Esophagus muscularis mucosa (tissue), 4 donors: ENCODE results near the gene MAST4. TPM values are rescaled to one million over a fixed set of nuclear protein-coding genes. Genes with fewer than 3 reads are reported as not detected.

Experiments used
- DNase-seq: peaks from one replicate; pipeline ENCODE4 v3.0.0-alpha.2; 2017; ENCODE audit errors: extremely low spot score
- H3K27ac ChIP-seq, 4 donors: fragments of 200-600 bp; sonication (generic); replicated peaks in 1 of 4; 1 replicate in 3 of 4; 2 replicates in 1 of 4; pipeline ENCODE4 v1.5.1; 2016 to 2019; ENCODE audit warnings: mild to moderate bottlenecking in 1 of 4
- H3K27me3 ChIP-seq, 4 donors: fragments of 200-600 bp; sonication (generic); one replicate each; pipeline versions ENCODE4 v1.5.1 to v1.6.0; 2016 to 2019
- H3K36me3 ChIP-seq, 4 donors: fragments of 200-600 bp; sonication (generic); one replicate each; pipeline ENCODE4 v1.5.1; 2016 to 2019
- H3K4me1 ChIP-seq, 4 donors: fragments of 200-600 bp; sonication (generic); one replicate each; pipeline ENCODE4 v1.5.1; 2016 to 2019
- H3K4me3 ChIP-seq, 4 donors: fragments of 200-600 bp; sonication (generic); 1 replicate in 2 of 4; 2 replicates in 2 of 4; pipeline ENCODE4 v1.5.1; 2016 to 2019; ENCODE audit warnings: mild to moderate bottlenecking in 4 of 4, moderate library complexity in 1 of 4
- H3K9me3 ChIP-seq, 4 donors: fragments of 200-600 bp; sonication (generic); 1 replicate in 3 of 4; 2 replicates in 1 of 4; pipeline ENCODE4 v1.5.1; 2016 to 2019
- EP300 ChIP-seq: sonication (generic); formaldehyde crosslinking; IDR thresholded peaks from one replicate; pipeline ENCODE4 v1.6.1; 2017; ENCODE audit warnings: antibody characterized with exemption
- POLR2A ChIP-seq: fragments of 450-650 bp; IDR thresholded peaks from one replicate; pipeline ENCODE4 v1.6.1; 2017; ENCODE audit warnings: antibody characterized with exemption, moderate library complexity, mild to moderate bottlenecking, low read depth
- POLR2AphosphoS5 ChIP-seq, 2 donors: sonication (generic); formaldehyde crosslinking; IDR thresholded peaks; one replicate each; pipeline ENCODE4 v1.6.1; 2017; ENCODE audit warnings: antibody characterized with exemption in 2 of 2
- WGBS: methylation state at CpG from one replicate; pipeline ENCODE4 v1.1.5; 2018; 5-methylcytosine and 5-hydroxymethylcytosine counted together
- intact Hi-C: fragments of 100-400 bp; cut with DNase I; formaldehyde crosslinking; loops from one replicate; pipeline ENCODE4 v1.15.1; 2023
- total RNA-seq, 4 donors: library from RNA; depleted of rRNA; stranded (reverse); fragments of >200 nt; gene quantifications; one replicate each; pipeline versions ENCODE4 v1.1.0 to v1.2.1, GENCODE V29; 2016
- TF ChIP-seq, protein P1 (sequence below), 3 experiments: fragments of 200-600 bp in 2 of 3; fragments of 450-650 bp in 1 of 3; sonication (generic) in 2 of 3; IDR thresholded peaks; one replicate each; pipeline ENCODE4 v1.5.1; 2017 to 2019; ENCODE audit warnings: antibody characterized with exemption in 3 of 3, mild to moderate bottlenecking in 2 of 3, moderate library complexity in 1 of 3

Gene MAST4
- total RNA-seq, 4 donors from 2014 or later = 26.2 to 39.7 (median 35.8) TPM

- Histone ChIP-seq H3K9me3 (no peaks in the 10 kb centered on the region), H3K4me3 (no peak overlapping the region), H3K36me3 (no peaks in the 10 kb centered on the region), H3K27me3 (no peaks in the 10 kb centered on the region), H3K27ac (no peak overlapping the region), H3K4me1 (no peaks in the 10 kb centered on the region)
- WGBS = 61% methylated on average over 3 of the region's 3 CpGs
- TF ChIP-seq POLR2AphosphoS5 (IDR thresholded peaks at IDR 0.05) (no peak), POLR2A (no peak), EP300 (no peak)
- TF ChIP-seq, protein P1, sequence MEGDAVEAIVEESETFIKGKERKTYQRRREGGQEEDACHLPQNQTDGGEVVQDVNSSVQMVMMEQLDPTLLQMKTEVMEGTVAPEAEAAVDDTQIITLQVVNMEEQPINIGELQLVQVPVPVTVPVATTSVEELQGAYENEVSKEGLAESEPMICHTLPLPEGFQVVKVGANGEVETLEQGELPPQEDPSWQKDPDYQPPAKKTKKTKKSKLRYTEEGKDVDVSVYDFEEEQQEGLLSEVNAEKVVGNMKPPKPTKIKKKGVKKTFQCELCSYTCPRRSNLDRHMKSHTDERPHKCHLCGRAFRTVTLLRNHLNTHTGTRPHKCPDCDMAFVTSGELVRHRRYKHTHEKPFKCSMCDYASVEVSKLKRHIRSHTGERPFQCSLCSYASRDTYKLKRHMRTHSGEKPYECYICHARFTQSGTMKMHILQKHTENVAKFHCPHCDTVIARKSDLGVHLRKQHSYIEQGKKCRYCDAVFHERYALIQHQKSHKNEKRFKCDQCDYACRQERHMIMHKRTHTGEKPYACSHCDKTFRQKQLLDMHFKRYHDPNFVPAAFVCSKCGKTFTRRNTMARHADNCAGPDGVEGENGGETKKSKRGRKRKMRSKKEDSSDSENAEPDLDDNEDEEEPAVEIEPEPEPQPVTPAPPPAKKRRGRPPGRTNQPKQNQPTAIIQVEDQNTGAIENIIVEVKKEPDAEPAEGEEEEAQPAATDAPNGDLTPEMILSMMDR (IDR thresholded peaks at IDR 0.05) = no peak
- intact Hi-C loops = no loop called here
- DNase-seq = no peak
Measured at GRCh38 chr5:66904189-66904588, 308.0 kb downstream of the MAST4 start.

- Histone ChIP-seq H3K27me3 (no peaks in the 10 kb centered on the region), H3K36me3 (no peaks in the 10 kb centered on the region), H3K27ac (no peak overlapping the region), H3K4me3 (no peak overlapping the region), H3K9me3 (no peaks in the 10 kb centered on the region), H3K4me1 (no peaks in the 10 kb centered on the region)
- 90% methylated on average over 3 of the region's 3 CpGs for WGBS
- intact Hi-C loops = no loop called here
- no peak for TF ChIP-seq EP300
- no peak for TF ChIP-seq POLR2A
- no peak for TF ChIP-seq POLR2AphosphoS5 (IDR thresholded peaks at IDR 0.05)
- TF ChIP-seq, protein P1 (IDR thresholded peaks at IDR 0.05) = no peak
- DNase-seq = no peak
Measured at GRCh38 chr5:66906021-66906420, 309.8 kb downstream of the MAST4 start.

- Histone ChIP-seq H3K27me3 (no peaks in the 10 kb centered on the region), H3K9me3 (no peaks in the 10 kb centered on the region), H3K36me3 (no peaks in the 10 kb centered on the region), H3K4me3 (no peak overlapping the region), H3K4me1 (no peaks in the 10 kb centered on the region), H3K27ac (no peak overlapping the region)
- WGBS = 89% methylated on average over 1 of the region's 1 CpG
- intact Hi-C loops = no loop called here
- DNase-seq = no peak
- TF ChIP-seq, protein P1 (IDR thresholded peaks at IDR 0.05) = no peak
- TF ChIP-seq EP300 = no peak
- TF ChIP-seq POLR2A = no peak
- no peak for TF ChIP-seq POLR2AphosphoS5 (IDR thresholded peaks at IDR 0.05)
Measured at GRCh38 chr5:66908230-66908629, 312.0 kb downstream of the MAST4 start.

DNA sequence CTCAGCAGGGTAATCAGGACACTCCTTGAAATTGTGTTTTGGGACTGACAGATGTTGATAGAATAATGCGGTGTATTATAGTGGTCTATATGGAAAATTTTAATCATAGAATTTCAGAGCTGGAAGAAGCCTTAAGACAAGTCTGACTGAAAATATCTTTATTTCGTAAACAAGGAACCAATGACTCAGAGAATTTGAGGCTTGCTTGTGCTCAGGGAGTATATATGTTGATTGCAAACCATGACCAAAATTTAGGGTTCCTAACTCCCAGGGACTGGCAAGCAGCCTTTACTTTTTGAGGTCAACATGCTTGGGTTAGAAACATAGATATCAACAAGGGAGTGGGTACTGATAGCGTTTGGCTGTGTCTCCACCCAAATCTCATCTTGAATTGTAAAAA is 313.2 kb downstream of the MAST4 start:
- no peaks in the 10 kb centered on the region for H3K27me3 ChIP-seq
- intact Hi-C loops = no loop called here
- H3K9me3 ChIP-seq = no peaks in the 10 kb centered on the region
- H3K4me1 ChIP-seq = no peaks in the 10 kb centered on the region
- H3K27ac ChIP-seq = no peak overlapping the region
- H3K4me3 ChIP-seq = no peak overlapping the region
- DNase-seq = no peak
- H3K36me3 ChIP-seq = no peaks in the 10 kb centered on the region
- TF ChIP-seq EP300 (no peak), POLR2AphosphoS5 (IDR thresholded peaks at IDR 0.05) (no peak), POLR2A (no peak)
- TF ChIP-seq, protein P1 (IDR thresholded peaks at IDR 0.05) = no peak
- WGBS = 97% methylated on average over 3 of the region's 3 CpGs

DNA sequence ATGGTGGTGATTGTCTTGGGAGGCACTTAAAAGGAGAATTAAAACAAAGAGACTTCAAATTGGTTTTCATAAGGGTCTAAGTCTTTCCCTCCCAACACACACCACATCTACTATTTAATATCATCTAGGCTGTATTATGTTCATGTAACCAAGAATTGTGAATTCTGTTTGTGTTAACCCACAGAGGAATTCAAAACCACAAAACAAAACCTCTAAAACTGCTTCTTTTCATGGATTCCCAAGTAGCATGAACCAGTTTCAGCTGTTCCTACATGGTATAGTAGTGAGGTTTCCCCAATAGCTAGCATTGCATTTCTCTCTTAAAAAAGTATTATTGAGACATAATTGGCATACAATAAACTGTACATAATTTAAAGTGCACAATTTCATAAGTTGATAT is 316.6 kb downstream of the MAST4 start:
- Histone ChIP-seq H3K4me3 (no peak overlapping the region), H3K9me3 (no peaks in the 10 kb centered on the region), H3K27ac (no peak overlapping the region), H3K4me1 (no peaks in the 10 kb centered on the region), H3K36me3 (no peaks in the 10 kb centered on the region), H3K27me3 (no peaks in the 10 kb centered on the region)
- DNase-seq = no peak
- intact Hi-C loops = no loop called here
- no peak for TF ChIP-seq POLR2A
- no peak for TF ChIP-seq POLR2AphosphoS5 (IDR thresholded peaks at IDR 0.05)
- no peak for TF ChIP-seq EP300
- TF ChIP-seq, protein P1 (IDR thresholded peaks at IDR 0.05) = no peak
